NB4 (cell line): ENCODE data around the gene ATAD3A.
"Not testable (repeated sequence)": the region's sequence is repeated elsewhere in the genome, so short reads cannot be mapped to it uniquely, and the experiment has no call there.

Experiments
- DNase-seq: peaks from one replicate; pipeline ENCODE4 v3.0.0; 2010; ENCODE audit warnings: low read depth
- H3K4me3 ChIP-seq: one replicate; pipeline ENCODE4 v1.5.1; 2011; ENCODE audit warnings: mild to moderate bottlenecking, low read depth, low read length, moderate library complexity
- MAX ChIP-seq: IDR thresholded peaks from 2 replicates; pipeline ENCODE4 v1.6.1; 2011; ENCODE audit warnings: low read depth, low read length
- MYC ChIP-seq: IDR thresholded peaks from 2 replicates; pipeline ENCODE4 v1.6.1; 2011; ENCODE audit warnings: low read depth, low read length
- POLR2A ChIP-seq: IDR thresholded peaks from 2 replicates; pipeline ENCODE4 v1.6.1; 2011; ENCODE audit warnings: mild to moderate bottlenecking; ENCODE audit not compliant: insufficient read length; ENCODE audit errors: extremely low read depth
- TF ChIP-seq, protein P1 (sequence below): IDR thresholded peaks from one replicate; pipeline ENCODE4 v1.5.1; 2012; ENCODE audit warnings: low read depth, low read length

Gene ATAD3A

GRCh38 chr1:1487701-1488100 lies 24.3 kb upstream of the ATAD3A start:
- H3K4me3 ChIP-seq = no peak overlapping the region
- TF ChIP-seq MYC (no peak), MAX (no peak), POLR2A (no peak)
- TF ChIP-seq, protein P1, sequence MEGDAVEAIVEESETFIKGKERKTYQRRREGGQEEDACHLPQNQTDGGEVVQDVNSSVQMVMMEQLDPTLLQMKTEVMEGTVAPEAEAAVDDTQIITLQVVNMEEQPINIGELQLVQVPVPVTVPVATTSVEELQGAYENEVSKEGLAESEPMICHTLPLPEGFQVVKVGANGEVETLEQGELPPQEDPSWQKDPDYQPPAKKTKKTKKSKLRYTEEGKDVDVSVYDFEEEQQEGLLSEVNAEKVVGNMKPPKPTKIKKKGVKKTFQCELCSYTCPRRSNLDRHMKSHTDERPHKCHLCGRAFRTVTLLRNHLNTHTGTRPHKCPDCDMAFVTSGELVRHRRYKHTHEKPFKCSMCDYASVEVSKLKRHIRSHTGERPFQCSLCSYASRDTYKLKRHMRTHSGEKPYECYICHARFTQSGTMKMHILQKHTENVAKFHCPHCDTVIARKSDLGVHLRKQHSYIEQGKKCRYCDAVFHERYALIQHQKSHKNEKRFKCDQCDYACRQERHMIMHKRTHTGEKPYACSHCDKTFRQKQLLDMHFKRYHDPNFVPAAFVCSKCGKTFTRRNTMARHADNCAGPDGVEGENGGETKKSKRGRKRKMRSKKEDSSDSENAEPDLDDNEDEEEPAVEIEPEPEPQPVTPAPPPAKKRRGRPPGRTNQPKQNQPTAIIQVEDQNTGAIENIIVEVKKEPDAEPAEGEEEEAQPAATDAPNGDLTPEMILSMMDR = no peak
- DNase-seq = no peak

DNA sequence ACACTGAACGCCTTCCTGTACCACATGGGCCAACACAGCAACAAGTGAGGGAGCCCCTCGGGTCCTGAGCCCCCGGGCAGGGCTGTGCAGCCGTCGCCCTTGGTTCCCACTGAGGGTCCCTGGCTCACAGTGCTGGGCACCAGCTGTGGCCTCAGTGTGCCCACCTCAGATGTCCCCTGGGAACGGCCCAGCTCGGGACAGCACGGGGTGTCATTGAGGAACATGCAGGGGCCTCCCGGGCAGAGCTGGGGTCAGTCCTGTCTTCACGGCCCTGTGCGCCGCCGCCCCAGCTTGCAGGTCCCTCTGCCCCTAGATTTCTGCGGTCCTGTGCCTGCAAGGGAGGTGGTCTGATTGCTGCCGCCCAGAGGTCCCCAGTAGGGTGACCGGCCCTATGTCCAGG lies 22.7 kb upstream of the ATAD3A start:
- no peak overlapping the region for H3K4me3 ChIP-seq
- TF ChIP-seq, protein P1 = no peak
- TF ChIP-seq MAX (no peak), MYC (no peak), POLR2A (no peak)
- DNase-seq = no peak

- TF ChIP-seq MAX (no peak), POLR2A (no peak), MYC (no peak)
- TF ChIP-seq, protein P1 = no peak
- DNase-seq = no peak
- no peak overlapping the region for H3K4me3 ChIP-seq
These were observed 22.1 kb upstream of the ATAD3A start for GRCh38 chr1:1489861-1490260.

DNA sequence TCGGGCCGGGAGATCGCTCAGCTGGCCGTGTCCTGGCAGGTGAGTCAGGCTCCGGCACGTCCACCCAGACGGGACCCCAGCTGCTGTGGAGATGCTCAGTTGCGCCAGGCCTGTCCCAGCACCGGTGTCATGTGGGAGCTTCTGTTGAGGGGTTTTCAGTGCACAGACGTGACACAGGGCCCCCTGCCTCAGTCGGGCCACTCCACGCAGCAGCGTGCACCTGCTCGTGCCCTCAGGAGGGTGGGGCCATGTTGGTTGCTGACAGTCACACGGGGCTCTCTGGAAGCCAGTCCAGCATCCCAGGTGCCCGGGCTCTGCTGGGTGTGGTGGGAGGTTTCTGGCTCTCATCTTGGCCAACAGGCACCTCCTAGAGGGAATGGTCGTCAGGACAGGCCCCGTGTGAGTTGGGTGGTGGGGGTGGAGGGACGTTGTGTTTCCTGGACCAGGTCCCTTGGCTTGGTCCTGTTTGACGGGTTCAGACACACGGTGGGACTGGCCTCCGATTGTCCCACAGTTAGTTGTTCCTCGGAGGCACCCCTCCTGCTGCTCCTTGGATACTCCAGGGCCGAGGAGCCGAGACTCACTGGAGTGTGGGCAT lies 21.2 kb upstream of the ATAD3A start:
- DNase-seq = no peak
- TF ChIP-seq MYC = no peak
- TF ChIP-seq POLR2A = no peak
- TF ChIP-seq, protein P1 = no peak
- TF ChIP-seq MAX = no peak

GRCh38 chr1:1491601-1492000 lies 20.4 kb upstream of the ATAD3A start:
- TF ChIP-seq MYC (no peak), POLR2A (no peak), MAX (no peak)
- TF ChIP-seq, protein P1 = no peak
- no peak overlapping the region for H3K4me3 ChIP-seq
- no peak for DNase-seq

More for the DNA sequence above, 21.2 kb upstream of the ATAD3A start:
- no peak overlapping the region for H3K4me3 ChIP-seq

DNA sequence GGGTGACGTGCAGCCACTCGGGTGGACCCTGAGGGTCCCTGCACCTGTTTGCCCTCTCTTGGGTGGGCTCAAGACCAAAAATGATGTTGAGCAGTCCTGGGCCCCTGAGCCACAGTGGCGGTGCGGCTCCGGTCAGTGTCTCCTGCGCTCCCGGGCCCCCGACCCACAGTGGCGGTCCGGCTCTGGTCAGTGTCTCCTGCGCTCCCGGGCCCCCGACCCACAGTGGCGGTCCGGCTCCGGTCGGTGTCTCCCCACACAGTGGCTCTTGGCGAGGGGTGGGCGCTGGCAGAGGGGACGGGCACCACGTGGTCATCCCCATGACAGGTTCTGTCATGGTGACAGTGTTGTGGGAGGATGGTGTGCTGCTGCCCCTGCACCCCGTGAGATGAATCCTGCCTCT lies 17.7 kb upstream of the ATAD3A start:
- not testable (repeated sequence) for DNase-seq, H3K4me3 ChIP-seq

DNA sequence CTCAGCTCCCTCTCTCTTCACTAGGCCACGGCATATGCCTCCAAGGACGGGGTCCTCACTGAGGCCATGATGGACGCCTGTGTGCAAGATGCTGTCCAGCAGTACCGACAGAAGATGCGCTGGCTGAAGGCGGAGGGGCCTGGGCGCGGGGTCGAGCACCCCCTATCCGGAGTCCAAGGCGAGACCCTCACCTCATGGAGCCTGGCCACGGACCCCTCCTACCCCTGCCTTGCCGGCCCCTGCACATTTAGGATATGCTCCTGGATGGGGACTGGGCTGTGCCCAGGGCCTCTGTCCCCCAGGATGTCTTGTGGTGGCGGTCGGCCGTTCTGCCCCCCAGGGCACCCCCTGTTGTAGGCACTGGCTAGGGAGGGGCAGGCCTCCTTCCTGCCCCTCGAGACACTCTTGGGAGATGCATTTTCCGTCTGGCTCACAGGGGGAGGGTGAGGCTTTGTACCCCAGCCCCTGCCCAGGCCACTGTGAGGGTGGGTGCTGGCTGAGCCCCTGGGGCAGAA lies 16.4 kb upstream of the ATAD3A start:
- not testable (repeated sequence) for H3K4me3 ChIP-seq, DNase-seq
